Brain microvascular endothelial cell (primary cell): ENCODE data around the gene DGCR8.

Source experiments
- DNase-seq: peaks from one replicate; pipeline ENCODE4 v3.0.0-alpha.2; 2020
- H3K27ac ChIP-seq: fragments of 250-450 bp; sonication (Bioruptor Pico); 2 replicates; pipeline ENCODE4 v1.5.1; 2020; ENCODE audit warnings: mild to moderate bottlenecking, moderate library complexity
- H3K27me3 ChIP-seq: fragments of 250-450 bp; sonication (Bioruptor Pico); replicated peaks from 2 replicates; pipeline ENCODE4 v1.5.1; 2020; ENCODE audit warnings: mild to moderate bottlenecking
- H3K36me3 ChIP-seq: fragments of 250-450 bp; sonication (Bioruptor Pico); replicated peaks from 2 replicates; pipeline ENCODE4 v1.5.1; 2020; ENCODE audit warnings: mild to moderate bottlenecking
- H3K4me3 ChIP-seq: 2 replicates; pipeline ENCODE4 v1.5.1; 2011; ENCODE audit warnings: low read depth, mild to moderate bottlenecking, control low read depth, low read length, moderate library complexity
- in situ Hi-C: cut with HindIII; loops from 2 replicates; pipeline ENCODE4 v1.10.0; 2017; ENCODE audit warnings: low sequenced_read_pairs, low pct_ligation_motif_present
- TF ChIP-seq, protein P1 (sequence below): IDR thresholded peaks from 2 replicates; pipeline ENCODE4 v1.5.1; 2011; ENCODE audit warnings: low read depth, mild to moderate bottlenecking, moderate library complexity, low read length, control low read depth, inconsistent platforms; ENCODE audit errors: missing control alignments

Gene DGCR8

DNA sequence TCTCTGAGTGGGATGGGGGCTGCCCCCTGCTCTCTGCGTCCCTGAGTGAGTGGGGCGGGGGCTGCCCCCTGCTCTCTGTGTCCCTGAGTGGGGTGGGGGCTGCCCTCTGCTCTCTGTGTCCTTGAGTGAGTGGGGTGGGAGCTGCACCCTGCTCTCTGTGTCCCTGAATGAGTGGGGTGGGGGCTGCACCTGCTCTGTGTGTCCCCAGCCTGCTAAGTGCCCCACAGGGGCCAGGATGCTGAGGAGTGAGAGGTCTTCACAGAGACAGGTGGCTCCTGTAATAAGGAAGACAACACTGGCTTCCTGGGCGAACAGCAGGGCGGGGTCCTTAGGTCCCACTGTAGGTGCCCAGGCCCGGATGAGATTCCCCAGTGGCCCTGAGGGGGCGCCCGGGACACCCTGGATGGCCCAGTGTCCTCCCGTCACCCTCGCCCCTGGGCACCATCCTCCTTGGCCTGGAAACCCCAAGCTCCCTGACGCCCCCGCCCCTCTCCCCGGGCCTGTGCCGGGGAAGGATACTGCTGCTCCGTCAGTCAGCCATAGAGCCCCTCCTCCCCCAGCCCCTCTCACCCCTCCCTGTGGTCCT, 74.7 kb downstream of the DGCR8 start:
- in situ Hi-C loops = no loop called here
- TF ChIP-seq, protein P1, sequence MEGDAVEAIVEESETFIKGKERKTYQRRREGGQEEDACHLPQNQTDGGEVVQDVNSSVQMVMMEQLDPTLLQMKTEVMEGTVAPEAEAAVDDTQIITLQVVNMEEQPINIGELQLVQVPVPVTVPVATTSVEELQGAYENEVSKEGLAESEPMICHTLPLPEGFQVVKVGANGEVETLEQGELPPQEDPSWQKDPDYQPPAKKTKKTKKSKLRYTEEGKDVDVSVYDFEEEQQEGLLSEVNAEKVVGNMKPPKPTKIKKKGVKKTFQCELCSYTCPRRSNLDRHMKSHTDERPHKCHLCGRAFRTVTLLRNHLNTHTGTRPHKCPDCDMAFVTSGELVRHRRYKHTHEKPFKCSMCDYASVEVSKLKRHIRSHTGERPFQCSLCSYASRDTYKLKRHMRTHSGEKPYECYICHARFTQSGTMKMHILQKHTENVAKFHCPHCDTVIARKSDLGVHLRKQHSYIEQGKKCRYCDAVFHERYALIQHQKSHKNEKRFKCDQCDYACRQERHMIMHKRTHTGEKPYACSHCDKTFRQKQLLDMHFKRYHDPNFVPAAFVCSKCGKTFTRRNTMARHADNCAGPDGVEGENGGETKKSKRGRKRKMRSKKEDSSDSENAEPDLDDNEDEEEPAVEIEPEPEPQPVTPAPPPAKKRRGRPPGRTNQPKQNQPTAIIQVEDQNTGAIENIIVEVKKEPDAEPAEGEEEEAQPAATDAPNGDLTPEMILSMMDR = peak; percentile 13
- Histone ChIP-seq H3K36me3 (no peaks in the 10 kb centered on the region), H3K4me3 (peak overlapping the region; percentile 22), H3K27ac (no peak overlapping the region), H3K27me3 (no peaks in the 10 kb centered on the region)
- DNase-seq = no peak

DNA sequence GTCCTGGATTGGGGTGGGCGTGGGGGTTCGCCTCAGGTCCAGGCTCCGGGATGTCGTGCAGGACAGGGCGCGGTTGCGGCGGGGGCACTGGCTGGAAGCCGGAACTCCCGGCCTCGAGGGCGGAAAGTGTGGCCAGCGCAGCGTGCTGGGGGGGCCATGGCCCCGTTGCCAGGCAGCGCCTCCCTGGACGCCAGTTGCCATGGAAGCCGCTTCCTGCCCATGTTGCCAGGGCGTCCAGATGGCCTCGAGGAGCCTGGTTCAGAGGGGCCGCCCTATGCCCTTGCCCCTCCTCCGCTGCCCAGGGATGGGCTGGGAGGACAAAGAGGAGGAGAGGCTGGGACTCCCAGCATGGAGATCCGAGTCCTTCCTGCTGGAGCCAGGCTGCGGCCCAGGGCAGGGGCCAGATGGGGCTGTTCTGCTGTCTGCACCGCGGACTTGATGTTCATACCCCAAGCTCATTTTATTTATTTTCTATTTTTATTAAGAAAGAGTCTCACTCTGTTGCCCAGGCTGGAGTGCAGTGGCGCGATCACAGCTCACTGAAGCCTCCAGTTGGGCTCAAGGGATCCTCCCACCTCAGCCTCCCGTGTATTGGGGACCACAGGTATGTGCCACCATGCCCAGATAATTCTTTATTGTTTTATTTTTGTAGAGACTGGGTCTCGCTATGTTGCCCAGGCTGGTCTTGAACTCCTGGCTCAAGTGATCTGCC, 75.4 kb downstream of the DGCR8 start:
- TF ChIP-seq, protein P1 = no peak
- Histone ChIP-seq H3K27ac (no peak overlapping the region), H3K36me3 (no peaks in the 10 kb centered on the region), H3K27me3 (no peaks in the 10 kb centered on the region), H3K4me3 (peak overlapping the region; percentile 22)
- DNase-seq = peak; percentile 30
- in situ Hi-C loops = no loop called here

DNA sequence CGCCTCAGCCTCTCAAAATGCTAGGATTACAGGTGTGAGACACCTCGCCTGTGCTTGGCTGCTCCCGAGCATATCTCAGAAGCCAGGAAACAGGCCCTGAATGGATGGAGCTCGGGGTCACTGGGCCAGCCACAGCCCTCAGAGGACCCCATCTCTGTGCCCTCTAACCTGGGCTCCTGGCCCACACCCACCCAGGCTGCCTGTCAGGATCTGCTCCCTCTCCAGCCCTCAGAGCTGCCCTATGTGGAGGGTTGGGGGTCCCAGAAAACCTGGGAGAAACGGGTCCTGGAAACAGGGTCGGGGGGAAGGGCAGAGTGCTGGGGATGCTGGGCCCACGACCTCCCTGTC, 76.0 kb downstream of the DGCR8 start:
- in situ Hi-C loops = no loop called here
- Histone ChIP-seq H3K36me3 (no peaks in the 10 kb centered on the region), H3K27me3 (no peaks in the 10 kb centered on the region), H3K4me3 (no peak overlapping the region), H3K27ac (no peak overlapping the region)
- TF ChIP-seq, protein P1 = no peak
- DNase-seq = no peak

DNA sequence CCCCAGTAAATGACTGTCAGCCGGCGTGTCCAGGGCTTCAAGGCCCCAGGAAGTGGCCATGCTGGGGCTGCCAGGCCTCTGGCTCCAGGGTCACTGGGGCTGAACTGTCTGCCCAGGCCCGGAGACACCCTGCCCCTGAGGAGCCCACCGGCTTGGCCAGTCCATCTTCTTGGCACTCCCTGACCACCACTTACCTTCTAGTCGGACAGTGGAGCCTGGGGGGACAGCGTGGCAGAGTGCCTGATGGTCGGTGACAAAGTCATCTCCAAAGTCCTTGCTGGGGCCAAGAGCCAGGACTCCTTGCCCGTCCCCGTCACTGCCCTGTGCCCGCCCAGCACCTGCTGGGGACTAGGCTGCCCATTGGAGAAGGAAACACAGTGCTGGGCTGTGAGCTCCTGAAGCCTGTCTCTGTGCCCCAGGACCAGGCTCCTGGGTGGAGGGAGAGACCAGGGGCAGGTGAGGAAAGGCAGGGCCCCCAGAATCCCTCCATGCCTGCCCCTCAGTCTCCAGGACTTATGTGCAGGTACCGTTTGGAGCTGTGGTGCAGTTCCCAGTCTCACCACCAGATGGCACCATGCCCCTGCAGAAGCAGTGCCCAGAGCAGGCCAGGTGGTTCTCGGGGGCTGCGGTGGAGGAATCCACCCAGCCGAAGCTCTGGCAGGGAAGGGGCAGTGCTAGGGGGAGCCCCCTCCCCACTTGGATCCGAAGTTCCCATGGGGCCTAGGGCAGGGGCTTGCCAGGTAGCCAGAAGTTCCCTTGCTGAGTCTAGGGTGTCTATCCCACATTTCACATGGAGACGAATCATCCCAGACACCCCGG, 76.8 kb downstream of the DGCR8 start:
- Histone ChIP-seq H3K27ac (no peak overlapping the region), H3K4me3 (no peak overlapping the region), H3K36me3 (no peaks in the 10 kb centered on the region), H3K27me3 (no peaks in the 10 kb centered on the region)
- DNase-seq = peak; percentile 63
- TF ChIP-seq, protein P1 = peak; percentile 100
- in situ Hi-C loops = no loop called here

DNA sequence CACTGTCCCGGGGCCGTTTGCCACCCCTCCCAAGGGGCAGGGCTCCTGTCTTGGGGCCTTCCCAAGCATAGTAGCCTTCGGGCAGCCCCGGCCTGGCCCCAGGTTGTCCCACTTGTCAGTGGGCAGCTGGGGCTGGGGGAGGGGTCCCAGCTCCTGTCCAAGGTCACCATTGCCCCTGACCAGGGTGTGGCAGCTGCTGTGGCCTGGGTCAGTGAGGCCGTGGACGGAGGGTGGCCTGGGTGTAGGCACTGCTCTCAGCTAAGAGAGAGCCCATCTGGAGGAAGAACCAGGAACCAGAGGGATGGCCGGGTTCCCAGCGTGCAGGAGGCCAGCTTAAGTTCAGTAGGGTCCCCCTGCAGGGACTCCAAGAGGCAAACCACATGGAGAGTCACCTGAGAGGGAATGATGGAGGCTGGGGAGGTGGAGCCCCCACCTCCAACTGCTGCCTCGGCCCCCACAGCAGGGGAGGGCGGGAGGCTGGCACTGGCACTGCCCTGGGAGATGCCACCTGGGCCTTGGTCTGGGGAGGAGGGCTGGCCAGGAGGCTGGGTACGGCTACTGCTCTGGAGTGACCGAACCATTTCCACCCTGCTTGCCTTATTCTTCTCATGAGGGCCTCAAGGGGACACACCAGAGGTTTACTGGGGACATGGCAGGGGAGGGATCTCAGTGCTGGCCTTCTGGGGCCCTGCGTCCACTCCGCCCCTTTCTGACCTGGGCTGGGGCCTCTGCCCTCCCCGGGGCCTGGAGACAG, 77.6 kb downstream of the DGCR8 start:
- DNase-seq = no peak
- Histone ChIP-seq H3K4me3 (no peak overlapping the region), H3K27ac (no peak overlapping the region), H3K27me3 (no peaks in the 10 kb centered on the region), H3K36me3 (no peaks in the 10 kb centered on the region)
- TF ChIP-seq, protein P1 = no peak
- in situ Hi-C loops = no loop called here
